Neutrophil (primary cell): ENCODE results near the gene RABGAP1.

Experiments used
- H3K27ac ChIP-seq: fragments of 200-600 bp; sonication (generic); 2 replicates; pipeline ENCODE4 v1.5.1; 2016; ENCODE audit warnings: mild to moderate bottlenecking, moderate library complexity
- H3K27me3 ChIP-seq: fragments of 200-600 bp; sonication (generic); 2 replicates; pipeline ENCODE4 v1.6.0; 2016; ENCODE audit warnings: mild to moderate bottlenecking
- H3K36me3 ChIP-seq: fragments of 200-600 bp; sonication (generic); 2 replicates; pipeline ENCODE4 v1.5.1; 2017
- H3K4me1 ChIP-seq, 2 experiments: fragments of 200-600 bp in 1 of 2; sonication (generic) in 1 of 2; 1 replicate in 1 of 2; 2 replicates in 1 of 2; pipeline versions ENCODE4 v1.5.1 to v1.6.1; 2013 to 2016; ENCODE audit warnings: low read depth in 1 of 2, low read length in 1 of 2, mild to moderate bottlenecking in 1 of 2, moderate library complexity in 1 of 2; ENCODE audit not compliant: control insufficient read depth in 1 of 2, insufficient read depth in 1 of 2
- H3K4me3 ChIP-seq, 2 experiments: fragments of 200-600 bp in 1 of 2; sonication (generic) in 1 of 2; 1 replicate in 1 of 2; 2 replicates in 1 of 2; pipeline ENCODE4 v1.5.1; 2013 to 2016; ENCODE audit warnings: low read depth in 1 of 2, low read length in 1 of 2, mild to moderate bottlenecking in 1 of 2, moderate library complexity in 1 of 2
- H3K9me3 ChIP-seq: fragments of 200-600 bp; sonication (generic); 2 replicates; pipeline ENCODE4 v1.5.1; 2016
- TF ChIP-seq, protein P1 (sequence below): fragments of 200-600 bp; sonication (generic); IDR thresholded peaks from 2 replicates; pipeline ENCODE4 v1.5.1; 2016; ENCODE audit warnings: antibody characterized with exemption

The RABGAP1 gene

GRCh38 chr9:123129423-123129822 lies 188.6 kb downstream of the RABGAP1 start:
- Histone ChIP-seq H3K27ac (no peak overlapping the region), H3K36me3 (peaks cover 7% of the 10 kb centered on the region), H3K4me1 (peaks cover 0 to 6% of the 10 kb centered on the region in 2 experiments), H3K27me3 (no peaks in the 10 kb centered on the region), H3K4me3 (no peak overlapping the region), H3K9me3 (no peaks in the 10 kb centered on the region)
- TF ChIP-seq, protein P1, sequence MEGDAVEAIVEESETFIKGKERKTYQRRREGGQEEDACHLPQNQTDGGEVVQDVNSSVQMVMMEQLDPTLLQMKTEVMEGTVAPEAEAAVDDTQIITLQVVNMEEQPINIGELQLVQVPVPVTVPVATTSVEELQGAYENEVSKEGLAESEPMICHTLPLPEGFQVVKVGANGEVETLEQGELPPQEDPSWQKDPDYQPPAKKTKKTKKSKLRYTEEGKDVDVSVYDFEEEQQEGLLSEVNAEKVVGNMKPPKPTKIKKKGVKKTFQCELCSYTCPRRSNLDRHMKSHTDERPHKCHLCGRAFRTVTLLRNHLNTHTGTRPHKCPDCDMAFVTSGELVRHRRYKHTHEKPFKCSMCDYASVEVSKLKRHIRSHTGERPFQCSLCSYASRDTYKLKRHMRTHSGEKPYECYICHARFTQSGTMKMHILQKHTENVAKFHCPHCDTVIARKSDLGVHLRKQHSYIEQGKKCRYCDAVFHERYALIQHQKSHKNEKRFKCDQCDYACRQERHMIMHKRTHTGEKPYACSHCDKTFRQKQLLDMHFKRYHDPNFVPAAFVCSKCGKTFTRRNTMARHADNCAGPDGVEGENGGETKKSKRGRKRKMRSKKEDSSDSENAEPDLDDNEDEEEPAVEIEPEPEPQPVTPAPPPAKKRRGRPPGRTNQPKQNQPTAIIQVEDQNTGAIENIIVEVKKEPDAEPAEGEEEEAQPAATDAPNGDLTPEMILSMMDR: no peak

- H3K36me3 ChIP-seq: peaks cover 7% of the 10 kb centered on the region
- H3K4me1 ChIP-seq: peaks cover 0 to 6% of the 10 kb centered on the region in 2 experiments
- no peak overlapping the region for H3K27ac ChIP-seq
Measured at GRCh38 chr9:123131258-123131657, 190.4 kb downstream of the RABGAP1 start.

DNA sequence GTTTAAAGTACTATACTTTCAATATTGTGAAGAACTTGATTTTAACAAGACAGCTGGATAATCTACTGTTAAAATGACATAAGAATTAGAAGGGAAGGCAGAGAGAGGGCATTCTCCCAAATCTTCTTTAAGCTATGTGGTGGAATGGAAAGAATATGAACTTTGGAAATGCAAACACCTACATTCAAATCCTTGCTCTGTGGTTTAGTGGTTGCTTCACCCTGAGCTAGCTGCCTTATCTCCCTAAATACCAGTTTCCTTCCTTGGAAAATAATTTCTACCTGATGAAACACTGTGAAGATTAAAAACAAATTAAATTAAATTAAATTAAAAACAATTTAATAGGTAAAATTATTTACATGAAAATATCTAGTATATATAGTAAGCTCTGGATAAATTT lies 191.2 kb downstream of the RABGAP1 start:
- TF ChIP-seq, protein P1: no peak
- no peaks in the 10 kb centered on the region for H3K9me3 ChIP-seq
- H3K27me3 ChIP-seq: no peaks in the 10 kb centered on the region
- no peak overlapping the region for H3K4me3 ChIP-seq
- H3K4me1 ChIP-seq: peaks cover 0 to 5% of the 10 kb centered on the region in 2 experiments
- H3K27ac ChIP-seq: no peak overlapping the region
- H3K36me3 ChIP-seq: peaks cover 7% of the 10 kb centered on the region

More at GRCh38 chr9:123131258-123131657, 190.4 kb downstream of the RABGAP1 start:
- Histone ChIP-seq H3K4me3 (no peak overlapping the region), H3K27me3 (no peaks in the 10 kb centered on the region), H3K9me3 (no peaks in the 10 kb centered on the region)
- TF ChIP-seq, protein P1: no peak

- H3K4me1 ChIP-seq: no peaks in the 10 kb centered on the region
- H3K36me3 ChIP-seq: peaks cover 7% of the 10 kb centered on the region
- no peaks in the 10 kb centered on the region for H3K27me3 ChIP-seq
- TF ChIP-seq, protein P1: no peak
- no peaks in the 10 kb centered on the region for H3K9me3 ChIP-seq
- no peak overlapping the region for H3K4me3 ChIP-seq
- no peak overlapping the region for H3K27ac ChIP-seq
Measured at GRCh38 chr9:123132696-123133095, 191.9 kb downstream of the RABGAP1 start.

DNA sequence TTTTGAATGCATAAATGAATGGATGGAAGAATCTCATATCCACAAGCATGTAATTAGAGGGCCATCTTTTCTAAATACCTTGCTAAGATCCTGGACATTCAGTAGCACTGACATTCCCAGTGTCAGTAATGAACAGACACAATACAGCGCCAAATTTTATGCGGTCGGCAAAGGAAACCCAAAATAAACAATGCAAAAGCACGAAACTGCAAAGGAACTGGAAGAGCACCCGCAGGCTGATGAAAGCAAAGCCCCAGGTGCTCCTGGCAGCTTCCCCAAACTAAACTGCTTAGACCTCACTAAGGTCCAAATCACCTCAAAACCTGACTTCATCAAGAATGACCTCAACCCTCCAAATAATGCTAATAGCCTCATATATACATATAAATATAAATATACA lies 194.6 kb downstream of the RABGAP1 start:
- no peak overlapping the region for H3K4me3 ChIP-seq
- no peaks in the 10 kb centered on the region for H3K9me3 ChIP-seq
- TF ChIP-seq, protein P1: no peak
- no peak overlapping the region for H3K27ac ChIP-seq
- H3K4me1 ChIP-seq: no peaks in the 10 kb centered on the region
- H3K36me3 ChIP-seq: peaks cover 3% of the 10 kb centered on the region
- H3K27me3 ChIP-seq: no peaks in the 10 kb centered on the region

DNA sequence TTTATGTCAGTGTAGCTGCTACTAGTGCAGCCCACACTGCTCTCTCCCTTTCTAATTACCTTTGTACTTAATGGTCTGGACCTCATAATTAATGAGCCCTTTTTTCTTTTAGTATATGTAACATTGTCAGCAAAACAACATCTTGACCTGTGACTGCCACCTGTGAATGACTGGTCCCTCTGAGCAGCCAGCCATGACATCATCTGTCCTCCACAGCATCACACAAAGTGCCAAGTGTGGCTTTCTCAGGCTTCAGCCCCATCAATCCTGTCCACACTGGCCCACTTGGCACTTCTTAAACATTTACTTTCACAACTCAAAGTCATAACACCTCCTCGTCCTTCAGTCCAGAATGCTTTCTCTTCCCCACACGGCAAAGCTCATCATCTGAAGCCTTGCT lies 197.3 kb downstream of the RABGAP1 start:
- no peaks in the 10 kb centered on the region for H3K9me3 ChIP-seq
- H3K27ac ChIP-seq: no peak overlapping the region
- TF ChIP-seq, protein P1: no peak
- H3K4me3 ChIP-seq: no peak overlapping the region
- H3K36me3 ChIP-seq: no peaks in the 10 kb centered on the region
- H3K27me3 ChIP-seq: no peaks in the 10 kb centered on the region
- no peaks in the 10 kb centered on the region for H3K4me1 ChIP-seq
